ENCODE measurements around the gene GRID2.

GRID2 gene

GRCh38 chr4:93444860-93445259 is 1141.1 kb downstream of the GRID2 start:
- DNase-seq = no peak

GRCh38 chr4:93446038-93446437 is 1142.3 kb downstream of the GRID2 start:
- no peak for DNase-seq

DNA sequence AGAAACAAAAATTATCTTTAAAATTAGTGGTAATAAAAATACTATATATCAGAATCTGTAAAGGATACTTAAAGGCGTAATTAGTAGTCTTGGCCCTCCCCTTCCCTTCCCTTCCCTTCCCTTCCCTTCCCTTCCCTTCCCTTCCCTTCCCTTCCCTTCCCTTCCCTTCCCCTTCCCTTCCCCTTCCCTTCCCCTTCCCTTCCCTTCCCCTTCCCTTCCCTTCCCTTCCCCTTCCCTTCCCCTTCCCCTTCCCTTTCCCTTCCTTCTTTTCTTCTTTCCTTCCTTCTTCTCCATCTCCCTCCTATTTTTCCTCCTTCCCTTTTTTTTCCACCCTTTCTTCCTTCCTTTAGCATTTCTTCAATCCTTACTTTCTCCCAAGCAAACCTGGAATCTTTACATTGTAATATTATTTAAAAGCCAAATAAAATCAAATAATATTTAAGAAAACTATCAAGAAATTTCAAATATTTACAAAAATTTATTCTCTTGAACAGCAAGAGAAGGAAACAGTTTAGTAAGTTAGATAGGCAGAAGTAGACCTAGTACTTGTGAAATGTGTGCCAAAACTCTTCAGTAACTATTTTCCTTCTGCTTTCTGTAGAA is 1145.0 kb downstream of the GRID2 start:
- no peak for DNase-seq

- no peak for DNase-seq
Measured at GRCh38 chr4:93451954-93452353, 1148.2 kb downstream of the GRID2 start.

DNA sequence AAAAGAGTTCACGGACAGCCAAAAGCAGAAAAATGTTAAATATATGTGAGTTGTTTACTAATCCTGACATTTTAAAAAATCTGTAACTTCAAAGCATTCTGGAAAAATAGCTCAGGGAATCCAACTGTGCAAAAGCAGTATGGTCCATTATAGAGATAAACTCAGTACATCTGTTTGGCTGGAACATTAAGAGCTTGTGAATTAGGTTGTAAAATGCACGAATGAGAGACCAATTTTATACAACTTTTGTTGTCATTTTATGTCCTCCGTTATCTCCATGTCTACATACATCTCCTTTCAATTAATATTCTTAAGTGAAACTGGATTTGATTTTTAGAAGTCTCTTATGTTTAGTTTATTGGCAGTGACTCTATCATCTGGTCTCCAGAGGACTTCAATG is 1157.8 kb downstream of the GRID2 start:
- no peak for DNase-seq

DNA sequence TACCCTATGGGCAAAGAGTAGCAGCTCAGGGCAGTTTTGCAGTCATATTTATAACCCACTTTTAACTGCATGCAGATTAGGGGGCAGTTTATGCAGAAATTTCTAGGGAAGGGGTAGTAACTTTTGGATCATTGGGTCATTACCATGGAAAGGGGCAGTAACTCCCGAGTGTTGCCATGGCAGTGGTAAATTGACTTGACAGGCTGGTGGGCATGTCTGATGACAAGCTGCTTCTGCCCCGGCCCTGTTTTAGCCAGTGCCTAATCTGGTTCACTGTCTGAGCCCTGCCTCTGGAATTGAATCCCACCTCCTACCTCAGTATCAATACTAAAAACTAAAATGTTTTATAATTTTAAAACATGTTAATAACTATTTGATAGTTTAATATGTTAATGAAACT is 1162.7 kb downstream of the GRID2 start:
- no peak for DNase-seq

DNA sequence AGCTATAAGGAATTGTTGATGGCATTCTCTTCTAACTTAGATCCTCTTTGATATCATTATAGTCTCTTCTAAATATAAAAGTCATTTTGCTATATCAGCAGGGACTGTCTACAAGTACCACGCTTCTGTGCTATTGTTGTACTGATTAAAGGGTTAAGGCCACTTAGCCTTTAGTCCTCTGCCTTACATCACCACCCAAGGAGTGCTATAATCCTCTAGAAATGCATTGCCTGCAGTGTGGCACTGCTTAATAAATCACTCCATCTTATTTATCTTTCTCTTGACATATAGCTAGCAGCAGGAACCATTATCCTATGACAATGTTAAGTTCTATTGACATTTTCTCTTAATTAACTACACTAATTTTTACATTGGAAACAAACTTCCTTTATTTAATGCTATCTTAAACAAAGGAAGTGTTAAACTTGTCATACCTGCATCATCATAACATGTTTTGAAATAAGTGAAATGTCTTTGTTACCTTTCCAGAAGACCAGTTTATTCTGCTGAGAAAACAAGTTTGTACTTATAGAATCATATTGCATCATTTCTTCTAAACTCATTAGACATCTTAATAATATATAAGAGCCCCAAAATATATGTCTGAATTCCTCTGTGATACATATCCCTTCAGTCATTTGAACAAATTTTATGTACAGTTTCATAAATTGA is 1163.9 kb downstream of the GRID2 start:
- DNase-seq = no peak

- no peak for DNase-seq
Measured at GRCh38 chr4:93469560-93469959, 1165.8 kb downstream of the GRID2 start.

DNA sequence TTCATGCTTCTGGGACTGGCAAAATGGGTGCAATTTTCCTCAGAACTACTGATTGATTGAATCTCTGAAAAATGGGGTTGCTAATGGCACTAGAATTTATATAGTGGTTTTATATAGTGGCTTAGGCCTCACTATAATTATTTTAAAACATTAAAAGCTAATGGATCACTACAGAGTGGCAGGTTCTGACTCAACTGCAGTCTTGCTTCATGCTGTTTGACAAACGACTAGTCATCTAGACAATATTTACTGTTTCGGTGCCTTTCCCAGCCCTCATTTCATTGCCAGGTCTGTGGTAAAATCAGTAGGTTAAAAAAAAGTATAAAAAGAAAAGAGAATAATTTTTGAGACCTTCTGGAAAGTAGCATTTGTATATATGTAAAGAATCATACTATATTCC is 1172.0 kb downstream of the GRID2 start:
- DNase-seq = no peak

GRCh38 chr4:93478805-93479204 is 1175.0 kb downstream of the GRID2 start:
- no peak for DNase-seq

DNA sequence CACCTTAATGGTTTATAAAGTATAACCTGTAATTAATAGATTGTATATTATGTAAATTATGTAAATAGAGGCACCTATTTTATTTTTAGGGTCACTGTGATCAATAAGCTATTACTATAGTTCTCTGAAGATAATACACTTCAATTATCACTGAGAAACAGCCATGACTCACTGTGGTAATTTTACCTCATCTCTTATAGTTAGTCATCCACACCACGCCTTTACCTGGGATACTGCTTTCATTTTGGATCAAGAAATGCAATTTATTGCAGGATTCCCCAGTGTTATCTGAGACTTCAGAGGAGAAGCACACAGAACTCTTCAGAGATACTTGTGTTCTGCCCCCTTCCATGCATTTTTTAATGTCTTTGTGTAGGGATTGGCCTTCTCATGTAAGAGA is 1176.7 kb downstream of the GRID2 start:
- no peak for DNase-seq

- no peak for DNase-seq
Measured at GRCh38 chr4:93495346-93495745, 1191.6 kb downstream of the GRID2 start.

GRCh38 chr4:93501244-93501643 is 1197.5 kb downstream of the GRID2 start:
- no peak for DNase-seq

- DNase-seq = no peak
Measured at GRCh38 chr4:93501946-93502345, 1198.2 kb downstream of the GRID2 start.

GRCh38 chr4:93502991-93503390 is 1199.2 kb downstream of the GRID2 start:
- no peak for DNase-seq

DNA sequence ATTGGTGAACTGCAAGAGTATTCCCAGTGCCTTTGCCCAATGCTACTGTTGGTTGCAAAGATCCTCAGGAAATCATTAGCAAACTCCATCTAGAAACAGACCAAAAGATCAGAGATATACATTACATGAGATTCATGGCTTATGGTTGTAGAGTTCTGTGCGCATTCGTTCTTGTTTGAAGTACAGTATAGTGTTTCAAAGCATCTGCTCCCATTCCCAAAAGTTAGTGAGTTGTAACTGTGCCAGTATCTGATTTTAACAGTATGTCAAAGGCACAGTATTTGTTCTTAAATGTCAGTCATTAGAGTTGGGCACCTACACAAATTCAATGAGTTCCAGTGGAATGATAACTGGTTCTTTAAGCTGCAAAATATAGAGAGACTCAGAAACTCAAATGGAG is 1210.1 kb downstream of the GRID2 start:
- DNase-seq = no peak

GRCh38 chr4:93515208-93515607 is 1211.4 kb downstream of the GRID2 start:
- no peak for DNase-seq

- no peak for DNase-seq
Measured at GRCh38 chr4:93529692-93530372, 1226.1 kb downstream of the GRID2 start.

- DNase-seq = no peak
Measured at GRCh38 chr4:93532234-93532633, 1228.5 kb downstream of the GRID2 start.

GRCh38 chr4:93540562-93540961 is 1236.8 kb downstream of the GRID2 start:
- no peak for DNase-seq

- no peak for DNase-seq
Measured at GRCh38 chr4:93561842-93562241, 1258.1 kb downstream of the GRID2 start.

DNA sequence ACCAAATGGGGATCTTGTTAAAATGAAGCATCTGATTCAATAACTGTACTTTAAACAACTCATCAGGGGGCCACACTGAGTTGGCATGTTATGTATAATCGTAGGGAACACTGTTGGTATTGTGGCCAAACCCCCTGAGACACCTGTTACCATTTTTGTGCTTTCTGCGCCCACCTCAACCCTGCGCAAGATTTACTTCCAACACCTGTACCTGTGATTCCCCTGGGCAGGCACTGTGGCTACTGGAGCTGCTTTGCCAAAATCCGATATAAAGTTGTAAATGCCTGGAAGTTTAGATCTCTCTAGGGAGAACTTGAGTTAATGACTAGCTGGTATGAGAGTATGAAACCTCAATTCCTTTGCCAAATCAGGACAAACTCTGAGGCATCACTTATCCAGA is 1265.0 kb downstream of the GRID2 start:
- no peak for DNase-seq

DNA sequence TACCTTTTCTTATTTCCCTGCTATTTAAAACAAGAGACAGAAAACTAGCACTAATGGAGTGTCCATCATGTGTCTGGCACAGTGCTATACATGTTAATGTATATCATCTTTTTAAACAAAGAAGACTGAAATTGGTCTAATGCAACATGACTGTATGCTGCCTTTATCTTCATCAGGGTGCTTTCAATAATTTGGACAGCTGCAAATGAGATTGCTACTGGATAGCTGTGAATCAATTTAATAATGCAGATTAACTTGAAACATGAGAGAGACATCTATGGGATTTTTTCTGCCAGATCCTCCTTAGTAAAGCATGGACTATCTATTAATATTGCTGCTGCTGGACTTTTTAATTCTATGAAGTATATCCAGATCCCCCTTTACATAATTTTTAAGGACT is 1269.5 kb downstream of the GRID2 start:
- no peak for DNase-seq

DNA sequence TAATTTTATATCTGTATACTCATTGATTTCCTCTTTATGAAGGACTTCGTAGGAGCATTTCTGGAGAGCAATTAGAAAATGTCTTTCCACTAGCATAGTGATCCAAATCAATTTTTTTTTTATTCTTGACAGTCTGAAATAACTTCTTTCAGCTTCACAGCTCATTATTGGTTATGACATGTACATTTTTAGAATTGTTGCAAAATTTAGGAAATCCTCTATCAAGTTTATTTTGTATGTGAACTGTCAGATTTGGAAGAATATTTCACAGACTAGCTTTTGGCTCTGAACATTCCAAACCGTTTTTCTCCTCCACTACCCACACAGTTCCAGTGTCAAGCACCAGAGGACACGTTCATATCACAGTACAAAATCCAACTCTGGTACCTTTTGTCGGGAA is 1275.2 kb downstream of the GRID2 start:
- DNase-seq = no peak

DNA sequence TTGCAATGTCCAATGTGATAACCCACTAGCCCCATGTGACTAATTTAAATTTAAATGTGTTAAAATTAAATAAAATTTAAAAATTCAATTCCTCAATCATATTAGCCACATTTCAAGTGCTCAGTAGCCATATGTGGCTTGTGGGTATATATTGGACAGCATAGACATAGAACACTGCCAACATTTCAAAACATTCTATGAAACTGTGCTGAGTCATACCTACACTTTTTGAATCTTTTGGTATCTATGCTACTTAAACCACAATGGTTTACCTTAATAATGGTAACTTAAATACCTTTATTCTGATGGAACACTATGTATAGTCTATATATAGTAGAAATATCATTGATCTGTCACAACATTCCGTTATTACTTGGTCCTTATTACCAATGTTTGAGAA is 1301.4 kb downstream of the GRID2 start:
- DNase-seq = no peak

Data from activated naive CD4-positive, alpha-beta T cell treated with Interleukin-2 at 50 U/mL for 16 hours (primary cell).